ENCODE results near the gene TRABD2B.

TRABD2B gene

DNA sequence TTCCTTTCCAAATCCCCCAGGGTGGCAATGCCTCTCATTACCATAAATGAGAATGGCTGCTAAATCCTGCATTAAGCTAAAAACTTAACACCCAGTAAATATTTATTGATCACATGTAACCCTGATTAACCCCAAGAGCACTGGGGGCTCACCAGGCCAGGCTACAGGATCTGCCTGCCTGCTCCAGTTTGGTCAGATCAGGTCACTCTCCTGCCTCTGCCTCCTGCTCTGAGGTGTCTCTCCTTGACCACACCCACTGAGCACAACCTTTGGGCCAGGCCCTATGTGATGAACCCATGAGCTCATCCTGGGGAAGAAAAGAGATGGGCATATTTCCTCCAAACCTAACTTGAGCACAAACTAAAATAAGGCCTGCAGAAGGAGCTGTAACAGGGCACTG, 93.5 kb downstream of the TRABD2B start:
- no peak for DNase-seq

DNA sequence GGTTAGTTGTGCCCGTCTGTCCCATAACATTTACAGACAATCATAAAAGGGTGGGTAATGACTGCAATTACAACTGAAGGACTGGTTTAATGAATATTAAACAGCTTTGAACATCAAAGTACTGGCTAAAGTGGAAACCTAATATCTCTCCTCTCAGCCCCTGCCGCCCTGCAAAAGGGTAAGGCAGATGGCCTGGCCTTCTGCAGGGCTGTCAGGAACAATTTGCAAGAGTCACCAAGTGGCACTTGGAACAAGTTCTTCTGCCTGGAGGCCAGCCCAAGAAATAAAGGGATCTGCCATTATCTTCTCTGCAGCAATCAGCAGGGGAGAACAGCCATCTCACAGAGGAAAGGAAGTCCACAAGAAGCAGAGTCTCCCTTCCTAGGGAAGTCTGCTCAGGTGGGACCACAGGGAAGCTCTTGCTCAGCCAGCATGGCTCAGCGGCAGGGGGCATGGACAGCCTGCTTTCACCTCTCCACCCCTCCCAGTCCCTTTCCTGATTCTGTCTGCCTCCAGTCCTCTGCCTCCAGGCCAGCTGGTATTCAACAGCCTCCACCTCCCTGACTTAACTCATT, 96.1 kb downstream of the TRABD2B start:
- DNase-seq = no peak

DNA sequence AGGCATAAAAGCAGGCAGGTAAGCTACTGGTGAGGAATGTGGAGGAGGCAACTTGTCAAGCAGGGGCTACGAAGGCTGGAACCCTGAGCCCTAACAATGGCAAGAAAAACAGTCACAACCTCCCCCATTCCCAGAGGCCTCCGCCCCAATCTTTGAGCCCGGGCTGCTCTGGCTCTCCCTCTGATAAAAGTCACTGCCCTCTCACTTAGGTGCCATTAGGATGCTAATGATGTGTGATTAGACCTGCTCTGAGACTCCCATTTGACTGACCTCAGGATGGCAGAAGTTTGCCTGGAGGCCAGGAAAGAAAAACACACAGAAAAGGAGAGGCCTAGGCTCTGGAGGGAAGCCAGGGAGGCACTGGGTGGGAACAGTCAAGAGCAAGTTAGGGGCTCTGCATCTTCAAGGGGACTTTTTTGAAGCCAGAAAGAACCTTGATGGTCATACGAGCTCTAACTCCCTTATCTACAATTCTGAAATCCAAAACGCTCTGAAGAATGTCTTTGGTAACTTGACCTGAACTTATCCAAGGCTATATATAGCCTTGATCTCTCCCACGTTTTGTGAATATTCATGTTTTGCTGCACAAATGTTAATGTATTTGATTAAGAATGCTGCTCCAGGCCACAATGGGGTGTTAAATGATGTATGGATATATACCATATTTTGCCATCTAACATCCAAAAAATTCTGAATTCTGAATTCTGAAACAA, 98.9 kb downstream of the TRABD2B start:
- DNase-seq = no peak

DNA sequence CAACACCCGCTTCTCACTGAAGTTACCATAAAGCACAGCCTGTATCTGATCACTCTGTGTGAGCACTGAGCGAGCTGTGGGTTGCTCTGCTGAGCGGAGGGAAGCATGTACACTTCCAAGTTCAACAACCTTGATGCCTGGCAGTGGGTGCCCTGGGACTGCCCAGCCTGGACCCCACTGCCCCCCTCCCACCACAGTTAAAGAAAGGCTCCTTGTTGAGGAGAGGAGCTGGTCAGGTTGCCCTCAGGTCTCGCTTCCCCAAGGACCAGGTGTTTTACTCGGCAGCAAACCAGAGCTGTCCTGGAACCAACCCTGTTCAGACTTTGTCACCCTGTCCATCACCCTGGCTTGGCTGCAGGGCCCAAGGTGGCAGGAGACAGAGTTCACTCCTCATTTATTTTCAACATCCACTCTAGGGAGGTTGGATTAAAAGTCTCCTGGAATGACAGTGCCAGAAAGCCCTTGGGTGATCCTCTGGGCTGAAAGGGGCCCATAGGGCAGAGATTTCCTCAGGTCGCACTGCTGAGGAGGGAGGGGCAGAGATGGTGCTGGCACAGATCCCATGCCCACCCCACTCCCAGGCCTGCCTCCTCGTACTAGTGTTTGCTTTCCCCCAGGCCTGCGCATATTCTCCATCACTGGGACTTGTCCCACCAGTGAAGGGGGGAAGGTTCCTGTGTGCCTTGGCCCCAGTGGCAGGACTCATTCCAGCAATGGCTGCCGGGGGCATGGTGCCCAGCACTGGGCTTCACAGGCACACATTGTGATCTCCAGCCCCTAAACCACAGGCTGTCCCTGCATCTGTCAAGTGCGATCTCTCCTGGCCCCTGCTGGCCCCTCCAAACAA, 101.7 kb downstream of the TRABD2B start:
- DNase-seq = no peak

DNA sequence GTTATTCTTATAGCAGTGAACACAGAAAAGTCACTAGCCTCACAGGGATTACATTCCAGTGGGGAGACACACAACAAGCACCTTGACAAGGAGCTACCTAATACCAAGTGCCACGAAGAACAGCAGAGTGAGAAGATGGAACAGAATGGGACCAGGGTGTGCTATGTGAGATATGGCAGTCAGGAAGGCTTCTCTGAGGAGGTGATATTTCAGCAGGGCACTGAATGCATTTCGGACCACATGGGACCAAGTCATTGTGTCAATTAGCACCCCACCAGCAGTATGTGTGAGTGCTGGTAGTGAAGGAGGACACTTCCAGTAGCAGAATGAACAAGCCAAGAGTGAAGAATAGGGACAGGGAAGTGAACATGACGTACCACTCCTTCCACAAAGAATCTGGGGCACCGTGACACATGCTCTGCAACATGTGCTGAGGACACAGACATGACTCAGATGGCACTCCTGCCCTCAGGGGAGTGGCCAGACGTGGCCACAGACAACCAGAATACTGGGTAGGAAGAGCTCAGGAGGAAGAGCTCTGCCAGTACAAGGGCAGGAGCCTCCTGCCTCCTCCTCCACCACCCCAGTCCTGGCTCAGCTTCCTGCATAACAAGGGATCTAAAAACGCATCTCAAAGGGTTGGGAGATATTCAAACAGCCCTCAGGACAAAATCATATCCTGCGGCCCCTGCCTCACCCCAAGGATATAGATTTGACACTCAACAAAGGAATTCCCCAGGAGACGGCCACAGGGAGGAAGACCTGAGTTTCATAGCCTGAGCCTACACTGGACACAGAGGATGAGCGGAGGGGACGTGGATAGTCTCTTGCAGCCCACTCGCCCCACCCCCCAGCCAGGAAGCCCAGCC, 102.5 kb downstream of the TRABD2B start:
- no peak for DNase-seq

DNA sequence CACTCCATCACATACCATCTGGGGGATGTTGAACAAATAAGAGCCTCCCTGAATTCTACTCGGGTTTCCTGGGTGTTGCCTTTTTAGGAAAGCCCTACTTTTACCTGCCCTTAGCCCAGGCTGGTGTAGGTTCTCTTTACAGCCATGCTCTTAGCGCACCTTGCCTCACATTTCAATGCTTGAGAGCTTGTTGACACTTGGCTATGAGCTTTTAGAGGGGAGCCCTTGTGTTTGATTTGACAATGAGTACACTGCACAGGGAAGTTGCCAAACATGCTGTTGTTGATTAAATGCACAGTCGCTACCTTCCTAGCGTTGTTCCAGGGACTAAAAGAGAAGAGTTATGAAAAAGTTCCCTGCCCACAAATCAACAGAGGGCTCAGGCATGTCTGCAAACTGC, 103.8 kb downstream of the TRABD2B start:
- no peak for DNase-seq

DNA sequence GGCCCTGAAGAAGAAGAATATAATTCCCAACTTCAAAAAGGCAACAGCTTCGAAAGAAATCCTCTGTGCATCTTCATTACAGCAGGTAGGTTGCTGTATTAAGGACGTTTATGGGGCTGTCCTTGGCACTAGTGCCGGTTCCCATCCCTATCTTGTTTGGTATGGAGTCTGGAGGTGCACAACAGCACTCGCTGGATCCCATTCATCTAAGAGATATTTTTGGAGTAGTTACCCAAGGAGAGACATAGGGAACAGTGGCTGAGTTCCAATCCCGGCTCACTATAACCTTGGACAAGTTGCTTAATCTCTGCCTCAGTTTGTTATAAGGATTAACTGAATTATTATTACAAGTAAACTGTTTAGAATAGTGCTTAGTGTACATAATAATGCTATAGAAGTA, 106.4 kb downstream of the TRABD2B start:
- no peak for DNase-seq

DNA sequence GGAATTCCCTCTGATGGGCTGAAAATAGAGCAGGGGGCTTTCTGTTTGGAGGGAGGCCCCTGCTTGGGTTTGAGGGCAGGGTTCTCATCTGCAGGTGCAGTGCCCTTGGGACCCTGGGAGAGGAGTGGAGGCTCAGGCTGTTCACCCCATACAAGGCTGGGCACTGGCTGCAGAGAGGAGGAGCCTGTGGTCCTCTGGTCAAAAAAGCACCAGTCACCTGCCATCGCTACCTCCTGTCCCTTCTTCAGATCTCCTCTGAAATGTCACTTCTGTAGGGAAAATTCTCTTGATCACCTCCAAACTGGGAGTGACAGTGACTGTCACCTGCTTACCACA, 108.9 kb downstream of the TRABD2B start:
- DNase-seq = no peak

DNA sequence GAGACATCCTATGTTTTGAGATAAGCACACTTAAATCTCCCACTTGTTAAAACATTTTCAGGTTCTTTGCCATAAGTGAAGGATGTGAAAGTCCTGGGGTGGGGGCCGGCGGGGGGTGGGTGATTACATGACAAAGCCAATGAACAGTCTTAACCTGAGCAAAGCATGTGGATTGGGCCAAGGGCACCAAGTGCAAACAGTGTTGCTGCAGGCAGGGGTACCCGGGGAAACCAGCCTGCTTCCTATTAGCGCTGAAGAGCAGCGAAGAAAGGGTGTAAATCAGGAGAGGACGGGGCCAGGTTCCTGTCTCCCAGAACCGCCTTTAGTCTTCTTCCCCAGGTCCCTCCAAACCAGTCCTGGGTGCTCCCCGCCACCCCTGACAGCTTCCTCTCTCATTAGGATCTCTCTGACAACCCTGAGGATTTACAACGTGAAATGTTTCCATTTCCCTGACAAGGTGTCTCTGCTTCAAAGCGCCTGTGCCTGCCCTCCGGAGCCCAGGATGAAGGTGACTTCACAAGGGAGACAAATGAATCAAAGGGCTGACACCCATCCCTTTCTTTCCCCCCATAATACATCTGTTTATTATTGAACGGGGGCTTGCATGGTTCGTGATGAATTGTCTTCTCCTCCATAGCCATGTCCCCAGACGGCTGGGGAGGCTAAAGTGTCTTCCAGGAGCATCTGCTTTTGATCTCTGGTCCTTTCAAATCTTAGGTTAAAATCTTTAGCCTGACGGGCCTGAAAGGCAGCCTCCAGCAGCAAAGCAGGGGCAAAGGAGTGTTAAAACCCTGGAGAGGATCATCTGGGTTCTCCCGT, 109.5 kb downstream of the TRABD2B start:
- DNase-seq = no peak

DNA sequence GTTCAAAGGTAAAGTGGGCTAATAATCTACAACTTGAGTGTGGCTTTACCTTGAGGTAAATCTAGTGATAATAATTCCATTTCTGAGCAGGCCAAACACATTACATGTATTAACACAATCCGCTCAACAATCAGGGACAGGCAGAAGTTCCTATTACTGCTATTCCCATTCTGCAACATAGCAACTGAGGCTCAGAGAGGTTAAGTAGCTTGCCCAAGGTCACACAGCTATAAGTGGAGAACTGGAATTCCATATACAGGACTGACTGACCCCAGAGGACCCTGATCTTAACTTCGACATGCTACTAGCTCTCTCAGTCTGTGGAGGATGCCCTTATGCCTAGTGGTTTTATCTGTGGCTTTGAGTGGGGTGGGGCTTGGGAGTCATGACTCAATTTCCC, 110.1 kb downstream of the TRABD2B start:
- no peak for DNase-seq

DNA sequence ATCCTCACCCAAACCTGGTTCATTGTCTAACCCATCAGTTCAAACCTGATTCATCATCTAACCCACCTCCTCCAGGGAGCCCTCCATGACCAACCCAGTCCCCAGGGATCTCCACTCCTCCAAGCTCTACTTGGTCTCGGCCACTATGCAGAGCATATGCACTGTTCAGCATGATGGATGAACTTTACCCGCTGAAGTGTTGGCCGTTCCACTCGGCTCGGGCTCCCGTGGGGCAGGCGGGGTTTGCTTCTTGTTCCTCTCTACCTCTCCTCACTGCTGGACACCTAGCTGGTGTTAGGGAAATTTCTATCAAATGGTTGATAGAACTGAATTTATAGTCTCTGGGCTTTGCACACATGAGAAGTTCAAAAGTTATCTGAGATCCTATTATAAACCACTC, 111.0 kb downstream of the TRABD2B start:
- DNase-seq = no peak

DNA sequence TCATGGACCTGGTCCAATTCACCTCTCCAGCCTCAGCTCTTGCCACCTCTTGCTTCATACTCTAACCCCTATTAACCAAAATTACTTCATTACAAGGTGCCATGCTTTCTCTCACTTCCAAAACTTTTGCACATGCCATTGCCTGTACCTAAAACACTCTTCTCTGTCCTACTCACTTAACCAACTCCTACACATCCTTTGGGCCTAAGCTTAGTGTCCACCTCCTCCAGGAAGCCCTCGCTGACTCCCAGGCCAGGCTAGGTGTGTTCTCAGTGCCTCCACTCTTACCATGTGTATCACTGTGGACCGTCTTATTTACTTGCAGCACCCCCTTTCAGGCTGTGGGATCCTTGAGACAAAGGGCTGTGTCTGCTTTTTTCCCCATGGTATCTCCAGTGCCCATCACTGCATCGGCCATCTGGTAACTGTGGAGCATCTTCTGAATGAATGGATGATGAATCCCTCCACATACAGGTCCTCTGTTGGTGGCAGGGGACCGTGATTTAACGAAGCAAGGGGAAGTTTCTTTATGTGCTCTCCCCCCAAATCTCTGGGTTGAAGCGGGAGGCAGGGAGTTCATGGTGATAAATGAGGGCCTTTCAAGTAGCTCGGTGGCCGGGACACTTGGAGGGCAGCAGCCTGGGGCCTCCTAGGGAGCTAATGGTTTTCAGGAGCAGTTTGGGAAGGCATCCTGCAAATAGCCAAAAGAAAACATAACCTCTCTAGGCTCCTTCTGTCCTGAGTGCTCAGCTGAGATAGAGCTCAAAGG, 111.9 kb downstream of the TRABD2B start:
- DNase-seq = no peak

DNA sequence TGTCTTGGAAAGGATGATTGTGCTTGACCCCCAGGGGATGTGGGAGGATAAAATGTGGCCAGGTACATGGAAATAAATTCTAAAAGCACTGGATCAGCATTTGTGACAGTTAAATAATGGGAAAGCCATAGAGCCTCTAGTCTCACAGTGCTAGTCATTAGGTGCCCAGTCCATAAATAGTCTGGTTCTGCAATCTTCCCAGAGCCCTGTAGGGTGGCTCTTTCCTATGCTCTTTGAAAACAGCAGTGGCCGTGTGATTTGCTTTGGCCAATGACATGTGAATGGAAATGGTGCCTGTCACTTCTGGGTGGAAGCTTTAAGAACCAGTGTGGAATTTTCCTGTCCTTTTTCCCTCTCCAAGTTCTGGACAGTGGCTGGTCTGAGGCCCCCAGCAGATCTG, 113.2 kb downstream of the TRABD2B start:
- no peak for DNase-seq

DNA sequence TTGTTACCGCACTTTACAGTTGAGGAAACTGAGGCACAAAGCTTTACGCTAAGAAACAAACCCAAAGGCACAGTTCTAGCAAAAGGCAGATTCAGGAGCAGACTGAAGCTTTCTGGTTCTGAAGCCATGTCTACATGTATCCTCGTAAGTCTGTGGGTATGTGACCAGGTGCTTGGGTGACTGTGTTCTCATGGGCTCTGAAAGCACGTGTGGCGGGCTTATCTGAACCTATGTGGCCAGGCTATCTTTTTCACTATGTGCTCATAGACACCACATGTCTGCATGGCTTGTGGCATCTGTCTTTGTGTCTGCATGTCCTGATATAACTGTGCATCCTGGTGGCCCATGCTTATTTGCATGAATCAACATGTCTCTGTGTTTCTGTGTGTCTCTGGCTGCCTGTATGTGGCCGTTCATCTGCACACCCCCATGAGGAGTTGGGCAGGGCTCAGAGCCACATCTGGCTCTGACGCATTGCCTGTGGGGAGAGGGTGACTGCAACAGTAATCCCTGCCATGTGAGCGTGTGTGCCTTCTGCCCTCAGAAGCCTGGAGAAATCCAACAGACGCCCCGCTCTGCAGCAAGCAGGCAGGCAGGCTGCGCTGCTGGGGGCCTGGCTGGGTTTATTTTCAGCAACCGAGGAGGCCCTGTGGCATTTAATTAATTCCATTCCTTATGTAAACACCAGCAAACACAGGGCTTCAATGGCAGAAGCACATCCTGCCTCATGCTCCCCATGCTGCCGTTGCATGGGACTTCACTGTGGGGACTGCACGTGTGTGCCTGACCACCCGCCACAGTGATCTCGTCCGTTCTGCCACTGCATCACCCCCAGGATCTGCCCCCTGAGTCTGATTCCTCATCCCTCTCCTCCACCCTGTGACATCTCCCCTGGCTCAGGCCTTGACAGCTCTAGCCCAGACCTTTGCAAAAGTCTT, 115.4 kb downstream of the TRABD2B start:
- DNase-seq = no peak

DNA sequence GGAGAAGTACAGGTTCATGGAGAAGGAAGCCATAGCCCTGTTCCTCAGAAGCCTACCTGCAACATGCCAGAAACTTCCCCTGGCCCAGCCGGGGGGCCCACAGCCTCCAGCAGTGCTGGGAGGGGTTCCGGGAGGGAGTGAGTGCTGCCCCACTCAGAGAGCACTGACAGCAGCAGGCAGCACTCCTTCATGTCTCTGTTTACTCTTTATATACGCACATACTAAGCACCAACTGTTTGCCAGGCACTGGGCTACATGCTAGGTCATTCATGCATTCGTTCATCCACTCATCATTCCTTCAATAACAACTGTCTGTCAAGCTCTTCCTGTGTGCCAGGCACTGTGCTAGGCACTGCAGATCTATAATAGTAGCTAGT, 120.6 kb downstream of the TRABD2B start:
- no peak for DNase-seq

DNA sequence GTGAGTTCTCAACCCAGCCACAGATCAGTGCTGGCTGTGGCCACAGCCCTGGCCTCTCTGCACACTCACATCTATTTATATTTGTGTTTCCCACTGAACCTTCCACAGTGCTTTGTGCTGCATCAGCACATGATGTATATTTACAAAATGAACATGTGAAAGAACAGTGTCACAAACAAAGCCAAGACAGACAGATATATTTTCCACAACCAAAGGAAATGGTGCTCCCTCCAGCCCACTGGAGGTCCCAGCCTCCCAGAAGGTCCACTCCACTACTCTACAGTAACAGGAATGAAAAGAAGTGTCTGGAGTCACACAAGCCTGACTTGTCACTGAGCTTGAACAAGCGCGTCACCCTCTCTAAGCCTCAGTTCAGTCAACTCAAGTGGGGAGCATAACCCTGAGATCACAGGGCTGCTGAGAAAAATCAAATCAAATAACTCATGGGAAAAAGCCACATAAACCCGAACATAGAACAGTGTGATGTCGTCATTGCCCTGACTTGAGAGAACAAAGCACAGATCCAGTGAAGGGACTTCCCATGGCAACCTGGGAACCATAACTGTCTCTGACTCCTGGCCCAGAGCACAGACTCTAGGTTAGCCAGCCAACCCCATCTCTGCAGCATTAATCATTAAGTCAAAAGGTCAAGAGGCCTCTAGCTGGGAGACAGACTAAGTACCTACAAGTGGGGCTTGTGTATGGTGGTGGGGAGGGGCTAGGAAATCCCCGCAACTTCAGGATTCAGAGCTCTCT, 121.2 kb downstream of the TRABD2B start:
- DNase-seq = no peak

DNA sequence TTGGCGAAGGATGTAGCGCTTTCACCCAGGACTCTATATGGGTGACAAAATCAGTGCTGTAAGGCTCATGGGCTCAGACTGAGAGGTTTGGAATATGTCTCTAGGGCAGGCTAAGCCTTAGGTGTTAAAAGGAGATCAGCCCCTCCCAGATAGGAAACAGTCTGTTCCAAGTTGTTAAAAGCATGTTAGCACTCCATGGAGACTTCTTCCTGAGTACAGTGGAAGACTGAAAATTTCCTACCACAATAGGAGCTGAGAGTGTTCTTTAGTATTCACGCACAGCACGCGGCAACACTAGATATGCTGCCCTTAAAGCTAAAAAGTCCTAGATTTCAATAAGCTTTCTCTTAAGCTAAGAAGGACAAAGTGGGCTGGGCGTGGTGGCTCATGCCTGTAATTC, 122.1 kb downstream of the TRABD2B start:
- no peak for DNase-seq

DNA sequence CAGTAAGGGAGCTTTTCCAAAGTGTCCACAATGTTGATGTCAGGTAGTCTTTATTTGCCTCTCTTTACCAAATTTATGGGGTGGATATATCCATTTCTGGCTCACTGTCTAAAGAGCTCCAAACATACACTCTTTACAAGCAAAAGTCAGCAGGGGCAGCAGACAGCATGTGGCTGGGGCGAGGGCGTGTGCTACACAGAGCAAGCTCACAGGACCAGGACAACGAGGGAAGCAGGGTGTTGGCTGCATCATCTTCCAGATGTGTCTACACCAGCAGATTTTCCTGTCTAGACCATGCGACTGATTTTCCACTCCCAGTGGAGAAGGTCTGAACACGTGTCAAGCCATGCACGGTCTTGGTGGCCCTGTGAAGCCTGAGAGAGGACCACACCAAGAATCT, 123.8 kb downstream of the TRABD2B start:
- no peak for DNase-seq

DNA sequence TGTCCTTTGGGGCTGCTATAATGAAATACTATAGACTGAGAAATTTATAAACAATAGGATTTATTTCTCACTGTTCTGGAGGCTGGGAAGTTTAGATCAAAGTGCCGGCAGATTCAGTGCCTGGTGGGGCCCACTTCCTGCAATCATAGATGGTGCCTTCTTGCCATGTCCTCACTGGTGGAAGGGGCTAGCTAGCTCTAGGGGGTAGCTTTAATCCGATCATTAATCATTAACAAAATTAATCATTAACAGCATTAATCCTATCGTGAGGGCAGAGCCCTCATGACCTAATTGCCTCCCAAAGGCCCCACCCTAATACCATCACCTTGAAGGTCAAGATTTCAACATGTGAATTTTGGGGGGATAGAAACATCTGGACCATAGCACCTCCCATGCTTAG, 124.3 kb downstream of the TRABD2B start:
- DNase-seq = no peak
